Ramos (cell line): ENCODE results near the gene STXBP2.

Experiments
- in situ Hi-C: fragments of 300-500 bp; cut with MboI; formaldehyde crosslinking; loops from one replicate; pipeline ENCODE4 v1.14.3; 2022; ENCODE audit warnings: low sequenced_read_pairs; ENCODE audit not compliant: unreplicated experiment

Gene STXBP2

GRCh38 chr19:7612282-7613274, 24.3 kb upstream of the STXBP2 start:
- in situ Hi-C loops, result no loop called here

GRCh38 chr19:7614859-7615741, 21.8 kb upstream of the STXBP2 start:
- in situ Hi-C loops, result no loop called here

GRCh38 chr19:7617172-7617571, 19.7 kb upstream of the STXBP2 start:
- in situ Hi-C loops, result no loop called here

- in situ Hi-C loops, result no loop called here
Measured at GRCh38 chr19:7617735-7618134, 19.2 kb upstream of the STXBP2 start.

GRCh38 chr19:7618348-7618747, 18.6 kb upstream of the STXBP2 start:
- in situ Hi-C loops, result no loop called here

GRCh38 chr19:7618771-7619510, 18.0 kb upstream of the STXBP2 start:
- in situ Hi-C loops, result no loop called here

- in situ Hi-C loops, result no loop called here
Measured at GRCh38 chr19:7619671-7620441, 17.1 kb upstream of the STXBP2 start.

GRCh38 chr19:7620442-7621412, 16.2 kb upstream of the STXBP2 start:
- in situ Hi-C loops, result no loop called here

- in situ Hi-C loops, result no loop called here
Measured at GRCh38 chr19:7622933-7623685, 13.8 kb upstream of the STXBP2 start.

- in situ Hi-C loops, result no loop called here
Measured at GRCh38 chr19:7623725-7624603, 12.9 kb upstream of the STXBP2 start.

- in situ Hi-C loops, result no loop called here
Measured at GRCh38 chr19:7624810-7625209, 12.1 kb upstream of the STXBP2 start.

- in situ Hi-C loops, result no loop called here
Measured at GRCh38 chr19:7625763-7626372, 11.0 kb upstream of the STXBP2 start.

GRCh38 chr19:7627166-7627565, 9.7 kb upstream of the STXBP2 start:
- in situ Hi-C loops, result no loop called here

GRCh38 chr19:7628589-7629311, 8.2 kb upstream of the STXBP2 start:
- in situ Hi-C loops, result no loop called here

GRCh38 chr19:7629347-7630054, 7.4 kb upstream of the STXBP2 start, which contains the start of the genes PET100 and XAB2:
PET100 (plus strand) TSS chr19:7629793; CDS start chr19:7629834, 41 bp downstream.
XAB2 (minus strand) TSS chr19:7629545; CDS start chr19:7629527, 18 bp downstream.
- in situ Hi-C loops, result no loop called here
